ENCODE results near the gene ZNF48.

Gene ZNF48

GRCh38 chr16:30407804-30408534, 12.7 kb downstream of the ZNF48 start:
- DNase-seq (ENCODE audit: low spot score): peak; percentile 34

DNA sequence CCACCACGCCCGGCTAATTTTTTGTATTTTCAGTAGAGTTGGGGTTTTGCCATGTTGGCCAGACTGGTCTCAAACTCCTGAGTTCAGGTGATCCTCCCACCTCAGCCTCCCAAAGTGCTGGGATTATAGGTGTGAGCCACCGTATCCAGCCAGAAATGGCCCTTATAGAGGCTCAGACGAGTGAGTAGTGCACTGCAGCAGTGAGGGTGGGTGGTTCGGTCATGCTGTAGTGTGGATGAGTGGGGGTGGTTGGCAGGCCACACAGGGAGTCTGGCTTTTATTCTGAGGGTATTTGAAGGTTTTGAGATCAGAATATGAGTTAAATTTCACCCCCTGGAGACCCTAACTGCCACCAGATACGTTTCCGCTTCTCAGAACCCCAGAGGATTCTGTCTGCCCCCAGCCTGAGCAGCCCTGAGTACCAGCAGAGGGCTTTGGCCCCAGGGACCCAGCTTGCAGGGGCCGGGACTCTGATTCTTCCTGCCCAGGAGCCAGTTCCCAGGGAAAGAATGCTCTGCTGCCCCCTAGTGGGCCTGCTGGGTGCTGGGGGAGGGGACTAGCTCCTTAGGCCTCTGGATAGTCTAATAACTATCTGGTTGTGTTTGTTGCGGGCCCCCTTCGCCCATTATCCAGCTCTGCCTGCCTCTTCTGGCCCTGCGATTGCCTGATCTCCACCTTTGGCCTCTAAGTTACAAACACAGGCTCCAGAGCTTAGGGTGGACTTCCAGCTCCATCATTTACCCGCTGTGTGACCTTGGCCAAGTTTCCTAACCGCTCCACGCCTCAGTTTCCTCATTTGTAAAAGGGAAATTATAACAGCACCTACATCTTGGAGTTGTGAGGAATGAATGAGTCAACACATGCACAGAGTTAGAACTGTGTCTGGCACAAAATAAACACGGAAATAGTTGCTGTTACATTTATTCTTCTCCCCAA, 14.2 kb downstream of the ZNF48 start:
- peak; percentile 91 for DNase-seq (ENCODE audit: low spot score)

- DNase-seq (ENCODE audit: low spot score): no peak
Measured at GRCh38 chr16:30413112-30413806, 18.0 kb downstream of the ZNF48 start.

DNA sequence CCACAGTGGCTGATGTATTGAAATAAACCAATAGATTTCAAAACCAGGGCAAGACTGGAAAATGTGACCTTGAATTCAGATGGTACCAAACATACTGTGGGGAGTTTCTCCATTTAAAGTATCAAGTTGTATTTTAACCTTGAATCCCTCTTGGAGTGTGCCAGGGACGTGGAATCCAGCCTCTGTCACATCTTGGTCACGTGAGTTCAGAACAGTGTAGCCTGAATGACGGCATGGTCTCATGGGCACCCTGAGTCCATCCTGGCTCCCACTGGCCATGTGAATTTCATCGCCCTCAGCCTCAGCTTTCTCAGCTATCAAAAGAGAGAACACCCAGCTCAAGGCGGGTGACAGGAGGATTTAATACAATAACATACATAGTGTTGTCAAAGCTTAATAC, 18.9 kb downstream of the ZNF48 start:
- DNase-seq (ENCODE audit: low spot score): no peak

DNA sequence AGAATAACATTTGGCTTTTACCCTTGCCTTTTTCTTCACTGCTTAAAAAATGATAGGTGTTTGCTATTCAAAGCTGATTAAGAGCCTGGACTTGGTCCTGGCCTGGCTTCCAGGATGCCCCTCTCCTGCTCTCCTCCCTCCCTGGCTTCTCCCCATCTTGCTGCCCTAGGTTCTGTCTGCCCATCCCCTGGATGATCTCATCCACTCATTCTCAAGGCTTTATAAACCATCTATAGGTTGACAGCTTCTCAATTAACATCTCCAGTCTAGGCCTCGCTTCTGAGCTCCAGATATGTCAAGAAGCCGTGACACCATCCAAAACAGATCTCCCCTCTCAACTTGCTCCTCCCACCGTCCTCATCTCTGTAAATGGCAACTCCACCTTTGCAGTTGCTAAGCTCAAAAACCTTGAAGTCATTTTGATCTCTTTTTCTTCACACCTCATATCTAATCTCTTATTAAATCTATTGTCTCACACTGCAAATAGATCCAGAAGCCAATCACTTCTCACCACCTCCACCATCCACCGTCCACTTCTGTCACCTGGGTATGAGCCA, 20.9 kb downstream of the ZNF48 start:
- DNase-seq (ENCODE audit: low spot score): no peak

DNA sequence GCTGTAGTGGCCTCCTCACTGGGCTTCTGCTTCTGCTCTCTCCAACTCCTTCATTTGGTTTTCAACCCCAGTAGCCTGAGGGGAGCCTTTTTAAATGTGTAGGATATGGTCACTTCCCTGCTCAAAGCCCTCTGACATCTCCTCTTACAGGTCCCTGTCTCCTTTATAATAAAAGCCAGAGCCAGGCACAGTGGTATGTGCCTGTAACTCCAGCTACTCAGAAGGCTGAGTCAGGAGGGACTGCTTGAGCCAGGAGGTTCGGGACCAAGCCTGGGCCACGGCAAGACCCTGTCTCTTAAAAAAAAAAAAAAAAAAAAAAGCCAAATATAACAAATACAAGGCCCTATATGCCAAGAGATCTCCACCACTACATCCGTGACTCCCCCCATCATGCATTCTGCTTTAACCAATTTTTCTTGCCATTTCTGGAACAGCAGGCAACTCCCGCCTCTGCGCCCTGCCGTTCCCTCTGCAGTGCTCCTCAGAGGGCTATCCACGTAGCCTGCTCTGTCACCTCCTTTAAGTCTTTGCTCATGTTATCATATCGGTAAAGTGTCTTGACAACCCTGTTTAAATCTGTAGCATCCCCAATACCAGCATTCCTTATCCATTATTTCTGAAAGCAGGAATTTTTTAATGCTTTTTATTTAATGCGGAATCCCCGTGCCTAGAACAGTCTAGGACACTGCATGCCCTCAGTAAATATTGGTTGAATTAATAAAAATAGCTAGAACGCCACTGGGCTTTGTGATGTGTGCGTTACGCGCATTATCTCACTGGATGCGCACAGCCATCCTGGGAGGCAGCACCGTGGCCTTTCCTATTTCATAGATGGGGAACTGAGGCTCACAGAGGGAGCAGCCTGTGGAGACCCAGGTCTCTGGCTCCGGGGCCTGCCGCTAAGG, 21.7 kb downstream of the ZNF48 start:
- DNase-seq (ENCODE audit: low spot score): peak; percentile 45

DNA sequence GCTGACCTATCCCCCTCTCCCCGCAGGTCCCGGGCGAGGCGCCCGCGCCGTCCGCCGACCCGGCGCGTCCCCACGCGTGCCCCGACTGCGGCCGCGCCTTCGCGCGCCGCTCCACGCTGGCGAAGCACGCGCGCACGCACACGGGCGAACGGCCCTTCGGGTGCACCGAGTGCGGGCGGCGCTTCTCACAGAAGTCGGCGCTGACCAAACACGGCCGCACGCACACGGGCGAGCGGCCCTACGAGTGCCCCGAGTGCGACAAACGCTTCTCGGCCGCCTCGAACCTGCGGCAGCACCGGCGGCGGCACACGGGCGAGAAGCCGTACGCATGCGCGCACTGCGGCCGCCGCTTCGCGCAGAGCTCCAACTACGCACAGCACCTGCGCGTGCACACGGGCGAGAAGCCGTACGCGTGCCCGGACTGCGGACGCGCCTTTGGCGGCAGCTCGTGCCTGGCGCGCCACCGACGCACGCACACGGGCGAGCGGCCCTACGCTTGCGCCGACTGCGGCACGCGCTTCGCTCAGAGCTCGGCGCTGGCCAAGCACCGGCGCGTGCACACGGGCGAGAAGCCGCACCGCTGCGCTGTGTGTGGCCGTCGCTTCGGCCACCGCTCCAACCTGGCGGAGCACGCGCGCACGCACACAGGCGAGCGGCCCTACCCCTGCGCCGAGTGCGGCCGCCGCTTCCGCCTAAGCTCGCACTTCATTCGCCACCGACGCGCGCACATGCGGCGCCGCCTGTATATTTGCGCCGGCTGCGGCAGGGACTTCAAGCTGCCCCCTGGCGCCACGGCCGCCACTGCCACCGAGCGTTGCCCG, 22.5 kb downstream of the ZNF48 start:
- DNase-seq (ENCODE audit: low spot score): peak; percentile 81

DNA sequence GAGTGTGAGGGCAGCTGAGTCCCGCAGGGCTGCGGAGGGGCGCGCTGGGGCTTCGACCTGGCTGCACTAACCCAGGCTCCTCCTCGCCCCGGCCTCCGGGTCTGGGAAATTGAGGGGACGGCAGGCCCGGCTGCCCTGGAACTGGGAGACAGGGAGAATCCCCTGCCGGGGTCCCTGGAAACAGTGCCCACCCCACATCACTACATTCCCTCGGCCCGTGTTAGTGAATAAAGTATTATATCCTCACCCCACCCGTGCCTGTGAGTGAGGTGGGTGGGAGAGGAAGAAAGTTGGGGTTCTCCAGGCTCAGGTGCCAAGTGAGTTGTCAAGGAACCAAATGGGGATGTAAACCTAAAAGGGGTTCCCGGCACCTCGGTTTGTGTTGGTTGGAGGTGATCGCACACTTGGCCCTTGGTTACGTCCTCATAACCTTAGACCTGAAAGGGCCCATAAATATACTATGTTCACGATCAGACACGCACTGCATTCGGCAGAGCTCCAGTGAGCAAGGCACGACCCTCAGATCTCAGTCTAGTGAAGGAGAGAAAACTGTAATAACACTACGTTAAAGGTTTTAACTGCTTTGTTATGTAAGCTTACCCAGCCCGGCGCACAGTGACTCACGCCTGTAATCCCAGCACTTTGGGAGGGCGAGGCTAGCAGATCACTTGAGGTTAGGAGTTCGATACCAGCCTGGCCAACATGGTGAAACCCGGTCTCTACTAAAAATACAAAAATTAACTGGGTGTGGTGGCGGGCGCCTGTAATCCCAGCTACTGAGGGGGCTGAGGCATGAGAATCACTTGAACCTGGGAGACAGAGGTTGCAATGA, 23.3 kb downstream of the ZNF48 start:
- no peak for DNase-seq (ENCODE audit: low spot score)

- DNase-seq (ENCODE audit: low spot score): no peak
Measured at GRCh38 chr16:30421010-30421409, 25.8 kb downstream of the ZNF48 start.

DNA sequence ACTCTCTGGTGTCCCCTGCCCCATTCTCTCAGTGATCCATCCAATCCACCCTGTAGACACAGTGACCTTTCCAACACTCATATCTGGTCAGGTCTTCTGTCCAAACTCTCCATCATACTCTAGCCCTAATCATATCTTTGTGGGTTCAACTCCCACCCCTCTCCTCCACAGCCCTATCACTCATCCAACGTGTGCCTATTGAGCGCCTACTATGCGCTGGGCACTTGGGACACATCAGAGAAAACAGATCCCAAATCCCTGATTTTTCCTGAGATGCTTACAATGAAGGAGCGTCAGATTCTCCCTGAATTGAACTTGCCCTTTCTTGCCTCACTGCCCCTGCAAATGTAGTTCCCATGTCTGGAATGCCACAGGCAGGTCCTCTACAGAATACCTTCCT, 32.8 kb downstream of the ZNF48 start:
- DNase-seq (ENCODE audit: low spot score): no peak

DNA sequence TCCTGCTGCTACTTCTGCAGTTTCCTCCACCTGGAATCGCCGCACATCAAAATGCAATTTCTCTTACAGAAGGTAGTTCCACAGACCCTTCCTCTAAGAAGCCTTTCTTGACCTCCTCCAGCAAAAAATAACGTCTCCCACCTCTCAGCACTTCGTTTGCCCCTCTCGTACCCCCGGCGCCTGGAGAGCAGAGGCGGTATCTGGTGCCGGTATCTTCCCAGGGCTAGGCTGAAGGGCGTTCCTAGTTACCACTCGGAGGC, 34.1 kb downstream of the ZNF48 start:
- DNase-seq (ENCODE audit: low spot score): no peak

GRCh38 chr16:30429678-30430427, 34.6 kb downstream of the ZNF48 start, which contains the start of gene DCTPP1:
Gene DCTPP1 (minus strand): TSS chr16:30430030. CDS start chr16:30429980, 50 bp downstream.
- peak; percentile 100 for DNase-seq (ENCODE audit: low spot score)

DNA sequence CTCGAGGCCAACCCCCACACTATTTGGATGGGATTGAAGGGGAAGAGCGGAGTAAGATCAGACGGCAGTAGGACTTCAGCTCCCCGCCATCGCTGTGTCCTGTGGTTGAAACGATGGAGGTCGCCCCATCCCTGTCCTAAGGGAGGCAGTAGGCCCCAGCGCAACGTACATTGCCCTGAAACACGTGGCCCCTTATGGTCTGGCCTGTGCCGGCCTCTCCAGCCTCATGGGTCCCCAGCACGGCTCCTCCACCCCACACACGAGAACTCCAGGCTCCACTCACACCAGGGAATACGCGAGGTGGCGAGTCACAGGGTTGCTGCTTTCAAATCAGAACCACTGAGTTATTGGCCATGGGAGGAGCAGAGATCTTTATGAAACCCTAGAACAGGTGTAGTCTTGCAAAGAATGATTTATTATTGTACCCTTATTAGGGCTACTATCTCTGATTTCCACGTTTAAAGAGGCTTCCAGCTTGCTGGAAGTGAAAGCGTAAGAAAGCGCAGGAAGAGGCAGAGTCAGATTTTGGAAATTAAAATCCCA, 35.3 kb downstream of the ZNF48 start:
- DNase-seq (ENCODE audit: low spot score): no peak

DNA sequence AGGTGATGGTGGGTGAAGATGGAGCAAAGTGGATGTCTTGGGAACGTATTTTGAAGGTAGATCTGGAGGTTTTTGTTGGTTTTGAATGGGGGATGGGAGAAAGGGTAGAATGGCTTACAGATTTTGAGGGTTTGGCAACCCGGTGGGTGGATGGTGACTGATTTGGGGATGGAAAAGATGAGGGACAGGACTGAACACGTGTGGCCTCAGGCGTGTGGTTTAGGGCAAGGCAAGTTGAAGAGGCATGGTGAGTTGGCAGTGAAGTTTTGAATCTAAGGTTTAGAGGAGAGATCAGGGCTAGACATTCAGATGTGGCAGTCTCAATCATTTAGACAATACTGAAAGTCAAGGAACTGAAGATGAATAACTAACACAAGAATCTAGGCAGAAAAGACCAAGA, 39.6 kb downstream of the ZNF48 start:
- DNase-seq (ENCODE audit: low spot score): no peak

- no peak for DNase-seq (ENCODE audit: low spot score)
Measured at GRCh38 chr16:30437511-30438046, 42.4 kb downstream of the ZNF48 start.

- DNase-seq (ENCODE audit: low spot score): no peak
Measured at GRCh38 chr16:30438835-30439234, 43.6 kb downstream of the ZNF48 start.

GRCh38 chr16:30439720-30440348, 44.6 kb downstream of the ZNF48 start:
- no peak for DNase-seq (ENCODE audit: low spot score)

DNA sequence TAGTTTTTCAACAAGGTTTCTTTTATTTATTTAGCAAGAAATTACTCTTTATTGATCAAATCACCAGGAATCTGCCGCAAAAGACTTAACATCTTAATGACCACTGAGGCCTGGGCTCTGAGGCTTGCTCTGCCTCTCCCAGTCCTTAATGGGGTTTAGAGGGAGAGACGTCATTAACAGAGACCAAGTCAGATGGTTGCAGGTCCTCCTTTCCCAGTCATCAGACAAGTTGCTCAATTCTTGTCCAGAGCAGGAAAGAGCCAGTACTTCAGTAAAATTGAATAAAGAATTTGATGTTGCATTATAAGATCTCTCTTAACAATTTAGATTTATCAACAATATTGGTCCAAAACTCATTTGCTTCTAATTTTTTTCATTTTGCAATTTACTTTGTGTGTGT, 48.4 kb downstream of the ZNF48 start:
- no peak for DNase-seq (ENCODE audit: low spot score)

Data from cerebellar cortex (tissue), 1 donor.